Cardiac fibroblast (primary cell): ENCODE data around the gene SPEM2.

ENCODE experiments used
- DNase-seq, 2 donors: peaks; one replicate each; pipeline versions ENCODE4 v3.0.0 to v3.0.0-alpha.2; 2010; ENCODE audit warnings: low read depth in 2 of 2
- H3K4me3 ChIP-seq, 2 donors: replicated peaks in 1 of 2; 1 replicate in 1 of 2; 2 replicates in 1 of 2; pipeline ENCODE4 v1.5.1; 2011; ENCODE audit warnings: low read depth in 2 of 2, low read length in 2 of 2, mild to moderate bottlenecking in 2 of 2, moderate library complexity in 1 of 2
- TF ChIP-seq, protein P1 (sequence below): IDR thresholded peaks from one replicate; pipeline ENCODE4 v1.5.1; 2011; ENCODE audit warnings: low read depth, mild to moderate bottlenecking, low read length, inconsistent platforms

SPEM2 gene

DNA sequence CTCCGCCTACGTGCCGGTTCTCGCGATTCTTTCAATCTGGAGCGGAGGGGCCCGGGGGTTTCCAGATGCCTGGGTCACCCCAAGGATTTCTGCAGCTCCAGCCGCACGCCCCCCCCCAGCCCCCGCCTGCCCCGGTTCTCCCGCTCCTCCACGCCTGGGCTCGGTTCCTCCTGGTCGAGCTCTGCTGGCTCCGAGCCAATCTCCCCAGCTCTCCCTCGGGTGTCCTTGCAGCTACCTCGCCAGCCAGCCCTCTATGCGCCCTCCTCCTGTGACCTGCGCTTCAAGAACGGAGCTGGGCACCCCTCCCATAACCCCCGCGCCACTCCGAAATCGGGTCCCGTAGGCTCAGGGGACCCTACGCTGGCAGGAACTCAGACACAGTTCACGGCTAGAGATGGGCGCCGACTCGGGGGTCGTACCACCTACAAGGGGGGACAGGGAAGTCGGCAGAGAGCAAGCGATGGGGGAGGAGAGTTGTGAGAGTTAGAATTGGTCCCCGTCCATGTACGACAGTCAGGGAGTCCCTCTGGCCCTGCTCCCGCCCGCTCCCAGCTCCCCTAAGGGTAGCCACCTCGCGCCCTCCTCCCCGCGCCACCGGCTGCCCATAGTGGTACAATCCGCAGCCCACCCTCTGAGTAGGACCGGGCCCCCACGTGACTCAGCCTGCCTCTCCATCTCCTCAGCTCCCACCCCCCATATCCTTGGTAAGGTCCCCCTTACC lies 14.9 kb downstream of the SPEM2 start:
- DNase-seq: peak; percentile 12 to 23
- peak overlapping the region; percentile 48 to 50 for H3K4me3 ChIP-seq
- TF ChIP-seq, protein P1, sequence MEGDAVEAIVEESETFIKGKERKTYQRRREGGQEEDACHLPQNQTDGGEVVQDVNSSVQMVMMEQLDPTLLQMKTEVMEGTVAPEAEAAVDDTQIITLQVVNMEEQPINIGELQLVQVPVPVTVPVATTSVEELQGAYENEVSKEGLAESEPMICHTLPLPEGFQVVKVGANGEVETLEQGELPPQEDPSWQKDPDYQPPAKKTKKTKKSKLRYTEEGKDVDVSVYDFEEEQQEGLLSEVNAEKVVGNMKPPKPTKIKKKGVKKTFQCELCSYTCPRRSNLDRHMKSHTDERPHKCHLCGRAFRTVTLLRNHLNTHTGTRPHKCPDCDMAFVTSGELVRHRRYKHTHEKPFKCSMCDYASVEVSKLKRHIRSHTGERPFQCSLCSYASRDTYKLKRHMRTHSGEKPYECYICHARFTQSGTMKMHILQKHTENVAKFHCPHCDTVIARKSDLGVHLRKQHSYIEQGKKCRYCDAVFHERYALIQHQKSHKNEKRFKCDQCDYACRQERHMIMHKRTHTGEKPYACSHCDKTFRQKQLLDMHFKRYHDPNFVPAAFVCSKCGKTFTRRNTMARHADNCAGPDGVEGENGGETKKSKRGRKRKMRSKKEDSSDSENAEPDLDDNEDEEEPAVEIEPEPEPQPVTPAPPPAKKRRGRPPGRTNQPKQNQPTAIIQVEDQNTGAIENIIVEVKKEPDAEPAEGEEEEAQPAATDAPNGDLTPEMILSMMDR: no peak

DNA sequence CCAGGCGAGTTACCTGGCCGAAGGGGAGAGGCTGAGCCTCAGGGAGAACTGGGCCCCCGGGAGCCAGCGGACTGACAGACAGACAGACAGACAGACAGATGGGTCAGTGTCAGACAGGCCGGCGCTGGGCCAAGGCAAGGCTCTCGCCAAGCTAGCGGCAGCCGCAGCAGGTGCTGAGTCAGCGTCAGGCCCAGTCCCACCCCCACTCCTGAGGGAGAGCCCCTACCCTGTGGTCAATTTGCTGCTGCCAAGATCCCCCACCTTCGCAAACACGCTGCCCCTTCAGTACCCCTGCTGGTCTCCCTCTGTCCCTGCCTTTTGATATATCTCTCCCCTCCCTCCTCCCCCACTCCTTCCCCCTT lies 15.4 kb downstream of the SPEM2 start:
- DNase-seq: peak; percentile 20 to 40
- TF ChIP-seq, protein P1: peak; percentile 14
- H3K4me3 ChIP-seq: peak overlapping the region in 1 of 2 donors; percentile 50

DNA sequence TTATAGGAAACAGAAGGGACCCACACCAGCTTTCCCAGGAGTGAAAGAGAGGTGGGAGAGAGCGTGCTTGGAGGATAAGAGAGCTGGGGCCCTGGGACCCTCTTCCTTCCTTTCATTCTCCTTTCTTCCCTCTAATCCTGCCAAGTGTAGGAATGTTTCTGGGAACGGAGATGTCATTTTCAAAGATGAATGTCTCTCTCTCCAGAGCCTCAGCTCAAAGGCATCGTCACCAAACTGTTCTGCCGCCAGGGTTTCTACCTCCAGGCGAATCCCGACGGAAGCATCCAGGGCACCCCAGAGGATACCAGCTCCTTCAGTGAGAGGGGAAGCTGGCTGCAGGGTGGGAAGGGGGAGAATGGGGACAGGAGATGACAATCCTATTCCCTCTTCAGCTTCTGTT lies 15.8 kb downstream of the SPEM2 start:
- H3K4me3 ChIP-seq: no peak overlapping the region
- TF ChIP-seq, protein P1: no peak
- DNase-seq: no peak

DNA sequence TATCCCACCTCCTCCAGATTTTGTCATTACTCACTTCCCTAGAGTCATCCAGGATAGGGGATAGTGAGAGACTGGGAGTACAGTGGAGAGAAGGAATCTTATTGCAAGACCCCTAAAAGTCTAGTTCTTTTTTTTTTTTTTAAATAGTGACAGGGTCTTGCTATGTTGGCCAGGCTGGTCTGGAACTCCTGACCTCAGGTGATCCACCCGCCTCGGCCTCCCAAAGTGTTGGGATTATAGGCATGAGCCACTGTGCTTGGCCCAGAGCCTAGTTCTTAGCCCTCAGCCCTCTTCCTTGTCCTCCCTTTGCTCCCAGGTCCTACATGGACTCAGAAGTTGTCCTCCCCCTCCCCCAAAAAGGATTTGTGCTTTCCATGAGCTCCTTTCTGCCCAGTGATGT lies 16.7 kb downstream of the SPEM2 start:
- H3K4me3 ChIP-seq: no peak overlapping the region
- DNase-seq: no peak
- TF ChIP-seq, protein P1: no peak

DNA sequence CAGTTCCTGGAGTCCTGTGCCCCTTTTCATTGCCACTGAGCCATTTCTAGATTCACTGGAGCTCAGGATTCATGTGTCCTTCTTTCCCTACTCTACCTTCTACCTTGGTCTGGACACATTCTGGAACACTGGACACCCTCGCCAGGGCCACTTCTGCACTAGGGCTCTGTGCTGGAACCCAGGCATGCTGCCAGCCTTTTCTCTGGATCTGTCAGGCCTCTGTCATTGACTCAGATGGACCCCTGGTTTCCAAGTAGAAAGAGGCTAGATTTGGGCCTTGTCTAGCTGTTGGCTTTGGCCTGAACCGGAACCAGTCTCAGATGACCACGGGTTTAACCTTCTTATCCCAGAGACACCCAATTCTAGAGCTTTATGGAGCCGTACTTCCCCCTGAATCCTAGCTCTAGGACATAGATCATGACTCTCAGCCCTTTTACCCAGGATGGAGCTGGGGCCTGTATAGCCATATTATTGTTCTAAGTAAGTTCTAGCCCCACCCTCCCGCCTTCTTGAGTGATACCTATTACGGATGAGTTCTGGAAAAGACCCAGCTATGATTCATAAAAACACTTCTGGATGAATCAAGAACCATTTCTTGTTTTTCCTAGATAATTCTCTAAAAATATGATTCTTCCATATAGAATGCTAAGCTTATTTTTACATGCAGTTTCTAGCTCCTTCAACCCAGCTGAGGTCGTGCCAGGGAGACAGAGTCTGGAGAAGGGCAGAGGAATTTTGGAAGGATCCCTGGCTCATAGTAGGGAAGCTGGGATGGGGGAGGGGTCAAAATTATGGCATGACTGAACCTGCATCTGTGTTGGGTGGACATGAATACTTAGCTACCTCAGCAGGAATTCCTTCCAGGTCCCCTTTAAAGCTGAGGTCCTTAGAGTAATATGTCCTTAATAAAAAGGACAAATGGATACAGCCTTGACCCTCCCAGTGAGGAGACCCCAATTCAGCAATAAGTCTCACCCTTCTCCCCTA lies 18.4 kb downstream of the SPEM2 start:
- H3K4me3 ChIP-seq: no peak overlapping the region
- DNase-seq: peak; percentile 44 to 89
- TF ChIP-seq, protein P1: no peak

DNA sequence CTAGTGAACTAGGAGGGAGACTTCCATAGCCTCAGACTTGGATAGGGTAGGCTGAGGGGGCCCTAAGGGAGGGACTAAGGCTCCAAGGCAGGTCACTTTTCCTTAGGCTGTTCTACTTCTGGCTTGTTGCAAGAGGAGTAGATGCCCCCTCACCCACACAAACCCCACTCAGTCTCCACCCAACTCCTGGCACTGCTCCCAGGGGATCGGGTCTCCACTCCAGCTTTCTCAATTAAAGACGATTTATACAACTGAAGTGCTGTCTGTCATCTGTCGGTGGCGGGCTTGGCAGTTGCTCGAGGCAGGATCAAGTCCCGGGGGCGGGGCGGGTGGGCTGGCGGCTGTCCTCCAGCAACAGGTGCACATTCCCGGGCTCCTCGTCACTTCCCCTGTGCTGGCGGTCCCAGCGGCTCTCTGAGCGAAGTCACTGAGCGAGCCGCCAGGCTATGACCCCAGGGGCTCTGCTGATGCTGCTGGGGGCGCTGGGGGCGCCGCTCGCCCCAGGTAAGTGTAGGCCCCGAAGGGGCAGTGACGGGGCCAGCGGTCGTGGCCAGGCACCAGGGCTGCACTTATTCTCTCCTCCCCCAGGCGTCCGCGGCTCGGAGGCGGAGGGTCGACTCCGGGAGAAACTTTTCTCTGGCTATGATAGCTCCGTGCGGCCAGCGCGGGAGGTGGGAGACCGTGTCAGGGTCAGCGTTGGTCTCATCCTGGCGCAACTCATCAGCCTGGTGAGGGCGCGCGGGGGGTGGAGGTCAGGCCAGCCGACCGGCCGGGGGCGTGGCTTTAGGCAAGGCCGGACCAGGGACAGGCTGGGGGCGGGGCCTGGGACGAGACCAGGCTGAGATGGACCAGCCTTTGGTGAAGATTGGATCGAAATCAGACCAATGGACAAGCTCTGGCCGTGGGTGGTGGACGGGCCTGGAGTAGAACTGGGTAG lies 19.5 kb downstream of the SPEM2 start, which contains the start of gene CHRNB1:
CHRNB1 (plus strand) TSS at position 380 of the 937 bp plus-strand sequence; CDS start at position 447, 67 bp downstream.
- TF ChIP-seq, protein P1: no peak
- DNase-seq: peak; percentile 43 to 45
- H3K4me3 ChIP-seq: peak within 1 kb of the TSS; percentile 32 to 36
